Fibroblast of mammary gland (primary cell): ENCODE measurements around the gene SLC39A1.
"Not testable (repeated sequence)": the region's sequence is repeated elsewhere in the genome, so short reads cannot be mapped to it uniquely, and the experiment has no call there.

Experiments
- DNase-seq: peaks from one replicate; pipeline ENCODE4 v3.0.0-alpha.2; 2010; ENCODE audit warnings: low read depth
- H3K4me3 ChIP-seq: 2 replicates; pipeline ENCODE4 v1.5.1; 2011; ENCODE audit warnings: low read depth, mild to moderate bottlenecking, low read length, moderate library complexity; ENCODE audit not compliant: control insufficient read depth
- TF ChIP-seq, protein P1 (sequence below): conservative IDR thresholded peaks from 2 replicates; pipeline ENCODE4 v1.5.1; 2011; ENCODE audit warnings: low read depth, low read length, inconsistent platforms; ENCODE audit not compliant: control insufficient read depth, insufficient read depth

SLC39A1 gene

DNA sequence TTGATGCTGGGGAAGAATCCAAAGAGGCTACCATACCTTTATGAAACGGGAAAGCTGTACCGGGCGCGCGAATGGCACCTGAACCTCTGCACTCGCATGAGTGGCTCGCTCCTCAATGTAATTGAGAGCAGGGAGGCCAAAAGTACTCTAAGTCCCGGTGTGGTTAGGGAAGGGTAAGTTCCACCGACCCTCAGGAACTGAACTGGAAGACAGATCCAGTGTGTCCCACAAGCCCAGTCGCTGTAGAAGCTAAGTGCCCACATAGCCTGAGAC, 41.6 kb downstream of the SLC39A1 start:
- no peak for DNase-seq
- H3K4me3 ChIP-seq = peak overlapping the region; percentile 78
- TF ChIP-seq, protein P1, sequence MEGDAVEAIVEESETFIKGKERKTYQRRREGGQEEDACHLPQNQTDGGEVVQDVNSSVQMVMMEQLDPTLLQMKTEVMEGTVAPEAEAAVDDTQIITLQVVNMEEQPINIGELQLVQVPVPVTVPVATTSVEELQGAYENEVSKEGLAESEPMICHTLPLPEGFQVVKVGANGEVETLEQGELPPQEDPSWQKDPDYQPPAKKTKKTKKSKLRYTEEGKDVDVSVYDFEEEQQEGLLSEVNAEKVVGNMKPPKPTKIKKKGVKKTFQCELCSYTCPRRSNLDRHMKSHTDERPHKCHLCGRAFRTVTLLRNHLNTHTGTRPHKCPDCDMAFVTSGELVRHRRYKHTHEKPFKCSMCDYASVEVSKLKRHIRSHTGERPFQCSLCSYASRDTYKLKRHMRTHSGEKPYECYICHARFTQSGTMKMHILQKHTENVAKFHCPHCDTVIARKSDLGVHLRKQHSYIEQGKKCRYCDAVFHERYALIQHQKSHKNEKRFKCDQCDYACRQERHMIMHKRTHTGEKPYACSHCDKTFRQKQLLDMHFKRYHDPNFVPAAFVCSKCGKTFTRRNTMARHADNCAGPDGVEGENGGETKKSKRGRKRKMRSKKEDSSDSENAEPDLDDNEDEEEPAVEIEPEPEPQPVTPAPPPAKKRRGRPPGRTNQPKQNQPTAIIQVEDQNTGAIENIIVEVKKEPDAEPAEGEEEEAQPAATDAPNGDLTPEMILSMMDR = no peak

DNA sequence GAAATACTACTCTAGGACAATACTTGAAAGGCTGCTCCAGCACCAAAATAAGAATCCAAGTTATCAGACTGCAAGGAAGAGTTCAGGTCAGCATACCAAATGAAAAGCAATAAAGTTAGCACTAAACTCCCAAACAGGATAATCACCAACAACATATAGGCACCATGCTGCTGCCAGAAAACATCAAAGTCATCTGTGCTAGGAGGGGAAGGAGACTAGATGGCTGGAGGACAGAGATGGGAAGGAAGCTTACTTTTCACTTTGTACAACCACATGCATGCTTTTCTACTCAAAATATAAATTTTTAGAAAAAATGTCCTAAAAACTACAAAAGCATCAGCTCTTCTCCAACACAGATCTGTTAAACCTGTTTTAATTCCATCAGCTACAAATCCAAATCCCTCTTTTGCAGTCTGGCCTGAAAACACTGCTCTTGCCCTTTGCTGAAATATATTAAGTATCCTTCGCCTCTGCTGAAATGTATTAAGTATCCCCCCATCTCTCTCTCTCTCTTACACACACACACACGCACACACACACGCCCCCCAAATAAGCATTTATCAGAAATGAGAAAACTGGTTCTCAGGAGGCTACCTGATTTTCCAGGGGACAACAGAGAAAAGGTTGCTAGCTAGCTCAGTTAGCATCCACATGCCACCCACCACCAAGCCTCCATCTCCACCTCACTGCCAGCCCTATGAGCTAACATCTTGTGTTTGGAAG, 42.1 kb downstream of the SLC39A1 start:
- TF ChIP-seq, protein P1 = no peak

DNA sequence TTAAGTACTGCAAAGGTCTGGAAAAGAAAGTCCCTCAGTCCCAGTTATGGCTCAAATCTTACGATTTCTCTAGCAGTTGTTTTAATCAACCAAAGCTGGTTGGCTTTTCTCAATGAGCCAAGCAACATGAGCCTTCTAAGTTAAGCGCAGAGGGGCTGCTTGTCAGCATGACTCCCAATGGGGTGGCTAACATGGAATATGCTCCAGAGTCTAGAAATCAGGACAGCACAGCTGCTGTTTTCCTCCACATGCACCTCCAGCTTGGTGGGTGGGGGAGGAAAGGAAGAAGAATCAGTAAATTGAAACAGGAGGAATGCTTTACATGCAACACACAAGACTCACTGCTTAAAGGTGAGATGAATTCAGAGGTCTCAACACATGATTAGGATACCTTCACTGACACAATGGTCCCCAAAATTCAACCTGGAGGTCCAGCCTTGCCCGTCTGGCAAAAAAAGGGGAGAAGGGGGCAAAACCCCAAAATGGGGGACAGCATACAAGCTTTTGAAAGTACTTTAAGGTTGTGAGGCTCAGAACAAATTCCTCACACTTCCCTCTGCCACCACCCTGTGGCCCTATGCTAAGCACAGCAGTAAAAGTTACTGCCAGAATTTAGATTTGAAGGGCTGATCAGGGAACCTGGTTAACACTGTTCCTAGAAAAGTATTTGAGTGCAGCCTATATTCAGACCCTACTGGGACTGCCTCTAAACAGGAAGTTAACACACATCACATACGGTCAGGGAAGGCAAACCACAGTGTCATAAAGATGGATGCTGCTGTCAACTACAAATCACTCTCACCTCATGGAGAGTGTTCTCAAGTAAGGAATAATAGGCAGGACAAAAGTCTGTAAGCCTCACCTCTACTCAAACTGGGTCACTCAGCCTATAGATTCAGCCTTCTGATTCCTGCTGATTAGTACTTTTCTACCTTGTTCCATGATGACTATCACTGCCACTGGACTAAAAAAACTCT, 43.2 kb downstream of the SLC39A1 start:
- no peak overlapping the region for H3K4me3 ChIP-seq
- peak; percentile 53 for DNase-seq
- TF ChIP-seq, protein P1 = peak; percentile 34

More for the DNA sequence above, 42.1 kb downstream of the SLC39A1 start:
- no peak for DNase-seq
- peak overlapping the region; percentile 78 for H3K4me3 ChIP-seq

GRCh38 chr1:153916297-153916696, 47.0 kb downstream of the SLC39A1 start:
- no peak overlapping the region for H3K4me3 ChIP-seq
- TF ChIP-seq, protein P1 = no peak
- DNase-seq = no peak

- DNase-seq = no peak
- TF ChIP-seq, protein P1 = no peak
- no peak overlapping the region for H3K4me3 ChIP-seq
Observed at GRCh38 chr1:153912349-153912748, 51.0 kb downstream of the SLC39A1 start.

DNA sequence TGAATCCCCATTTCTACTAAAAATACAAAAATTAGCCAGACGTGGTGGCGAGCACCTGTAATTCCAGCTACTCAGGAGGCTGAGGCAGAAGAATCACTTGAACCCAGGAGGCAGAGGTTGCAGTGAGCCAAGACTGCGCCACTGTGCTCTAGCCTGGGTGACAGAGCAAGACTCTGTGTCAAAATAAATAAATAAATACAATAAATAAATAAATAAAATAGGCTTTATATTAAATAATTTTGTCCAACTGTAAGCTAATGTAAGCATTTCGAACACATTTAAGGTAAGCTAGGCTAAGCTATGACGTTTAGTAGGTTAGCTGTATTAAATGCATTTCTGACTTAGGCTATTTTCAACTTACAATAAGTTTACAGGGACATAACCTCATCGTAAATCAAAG, 52.8 kb downstream of the SLC39A1 start:
- H3K4me3 ChIP-seq, DNase-seq: not testable (repeated sequence)
